GM10266 (cell line): ENCODE data around the gene PACC1.
A peak's percentile ranks its signal among the peaks of the same experiment; 100 is the strongest.

Source experiments
- DNase-seq: peaks from one replicate; pipeline ENCODE4 v3.0.0; 2012; ENCODE audit errors: extremely low spot score
- CTCF ChIP-seq: IDR thresholded peaks from 2 replicates; pipeline ENCODE4 v1.5.1; 2012; ENCODE audit warnings: mild to moderate bottlenecking, low read depth; ENCODE audit not compliant: control insufficient read depth, insufficient read depth; ENCODE audit errors: missing control alignments

The PACC1 gene

GRCh38 chr1:212455803-212456528 is 41.3 kb upstream of the PACC1 start:
- peak; percentile 90 for TF ChIP-seq CTCF

GRCh38 chr1:212455401-212455800 is 40.7 kb upstream of the PACC1 start:
- no peak for DNase-seq
- no peak for TF ChIP-seq CTCF

More at GRCh38 chr1:212455803-212456528, 41.3 kb upstream of the PACC1 start:
- DNase-seq, result peak; percentile 78

- no peak for TF ChIP-seq CTCF
- no peak for DNase-seq
Observed at GRCh38 chr1:212454741-212455140, 40.1 kb upstream of the PACC1 start.

- TF ChIP-seq CTCF, result no peak
- DNase-seq, result no peak
Observed at GRCh38 chr1:212453156-212453857, 38.6 kb upstream of the PACC1 start.

GRCh38 chr1:212452323-212453155 is 37.9 kb upstream of the PACC1 start:
- DNase-seq, result no peak
- TF ChIP-seq CTCF, result no peak

GRCh38 chr1:212451416-212452322 is 37.0 kb upstream of the PACC1 start:
- TF ChIP-seq CTCF, result no peak
- DNase-seq, result no peak
